ENCODE results near the gene CTNNA2.

DNA sequence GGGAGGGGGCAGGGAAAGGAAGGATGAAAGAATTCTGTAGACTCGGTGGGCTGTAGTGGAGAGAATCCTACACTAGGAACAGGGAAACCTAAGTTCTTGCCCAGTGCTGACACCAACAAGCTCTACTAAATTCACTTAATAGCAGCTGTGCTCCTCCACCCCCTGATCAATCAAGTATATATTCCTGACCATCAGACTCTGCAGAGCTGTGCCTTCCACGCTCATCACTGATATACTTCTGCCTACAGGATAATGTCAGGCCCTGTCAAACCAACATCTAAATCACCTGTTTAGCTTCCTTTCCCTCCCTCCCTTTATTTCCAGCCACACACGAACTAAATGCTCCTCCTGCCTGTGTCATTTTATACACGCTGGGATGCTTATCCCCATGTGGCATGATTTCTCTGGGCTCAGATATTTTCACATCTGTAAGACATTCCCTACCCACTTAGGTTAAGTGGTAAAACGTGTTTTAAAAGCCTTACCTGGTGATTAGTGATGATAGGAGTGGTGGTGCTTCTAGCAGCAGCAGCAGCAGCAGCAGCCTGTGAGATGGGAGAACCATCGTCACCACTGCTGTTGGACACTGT lies 489.8 kb downstream of the CTNNA2 start:
- TF ChIP-seq MAFK (IDR thresholded peaks at IDR 0.05; ENCODE audit: low read length), result no peak
- TF ChIP-seq ZNF717 (CRISPR knock-in tag; IDR thresholded peaks at IDR 0.05), result no peak

Data from K562 (cell line).